SK-N-SH (cell line): ENCODE data around the gene INSYN2A. TPM values are rescaled to one million over a fixed set of nuclear protein-coding genes. Genes with fewer than 3 reads are reported as not detected.

Experiments
- CTCF ChIA-PET: fragments of 300-600, 350-600 bp; formaldehyde crosslinking; extraction: SDS; loops from one replicate; lab custom pipeline; 2021; lab: Yijun Ruan, JAX
- POLR2A ChIA-PET: fragments of 350-600 bp; sonication (Branson Sonifier 250); formaldehyde crosslinking; extraction: SDS; loops from one replicate; lab custom pipeline; 2020; ENCODE audit warnings: antibody characterized with exemption, inconsistent platforms; lab: Yijun Ruan, JAX
- DNase-seq: peaks from one replicate; pipeline ENCODE4 v3.0.0; 2012
- H2AFZ ChIP-seq: fragments of 200-600 bp; sonication (generic); 2 replicates; pipeline ENCODE4 v1.8.1; 2016; ENCODE audit warnings: antibody characterized with exemption, mild to moderate bottlenecking, low read depth
- H3F3A ChIP-seq: fragments of 200-600 bp; sonication (generic); replicated peaks from 2 replicates; pipeline ENCODE3; 2016; ENCODE audit warnings: antibody characterized with exemption, mild to moderate bottlenecking; ENCODE audit not compliant: insufficient read depth
- H3K27ac ChIP-seq, 2 experiments: fragments of 200-500 bp in 1 of 2; fragments of 200-600 bp in 1 of 2; sonication (Bioruptor generic) in 1 of 2; sonication (generic), shearing (Covaris generic) in 1 of 2; 2 replicates each; pipeline versions ENCODE4 v1.5.1 to v1.6.1; 2014 to 2016; ENCODE audit warnings: low read depth in 2 of 2, inconsistent platforms in 1 of 2, low read length in 1 of 2, mild to moderate bottlenecking in 1 of 2, mixed read lengths in 1 of 2
- H3K27me3 ChIP-seq: fragments of 200-600 bp; sonication (generic), shearing (Covaris generic); 2 replicates; pipeline ENCODE4 v1.6.1; 2016; ENCODE audit warnings: mixed run types; ENCODE audit not compliant: insufficient read depth
- H3K36me3 ChIP-seq, 2 experiments: fragments of 200-500 bp in 1 of 2; fragments of 200-600 bp in 1 of 2; sonication (Bioruptor generic) in 1 of 2; sonication (generic) in 1 of 2; replicated peaks in 1 of 2; 2 replicates each; pipeline versions ENCODE3 to v1.5.1; 2014 to 2016; ENCODE audit warnings: low read length in 1 of 2, mild to moderate bottlenecking in 1 of 2; ENCODE audit not compliant: insufficient read depth in 2 of 2, control insufficient read depth in 1 of 2
- H3K4me1 ChIP-seq, 2 experiments: fragments of 200-500 bp in 1 of 2; fragments of 200-600 bp in 1 of 2; sonication (Bioruptor generic) in 1 of 2; sonication (generic), shearing (Covaris generic) in 1 of 2; 2 replicates each; pipeline versions ENCODE4 v1.5.1 to v1.6.1; 2014 to 2016; ENCODE audit warnings: low read depth in 1 of 2, low read length in 1 of 2, mixed run types in 1 of 2; ENCODE audit not compliant: insufficient read depth in 2 of 2, control insufficient read depth in 1 of 2
- H3K4me2 ChIP-seq: fragments of 200-600 bp; sonication (generic), shearing (Covaris generic); 2 replicates; pipeline ENCODE4 v1.6.1; 2017; ENCODE audit warnings: mixed run types
- H3K4me3 ChIP-seq, 2 experiments: fragments of 200-500 bp in 1 of 2; fragments of 200-600 bp in 1 of 2; sonication (Bioruptor generic) in 1 of 2; sonication (generic), shearing (Covaris generic) in 1 of 2; 2 replicates each; pipeline versions ENCODE4 v1.5.1 to v1.8.1; 2014 to 2016; ENCODE audit warnings: low read depth in 2 of 2, inconsistent platforms in 1 of 2, low read length in 1 of 2, mild to moderate bottlenecking in 1 of 2, mixed read lengths in 1 of 2, moderate library complexity in 1 of 2
- H3K79me2 ChIP-seq: fragments of 200-600 bp; sonication (generic); 2 replicates; pipeline ENCODE4 v1.8.1; 2017; ENCODE audit warnings: mild to moderate bottlenecking; ENCODE audit not compliant: insufficient read depth
- H3K9ac ChIP-seq: fragments of 200-600 bp; sonication (generic); 2 replicates; pipeline ENCODE4 v1.6.1; 2017; ENCODE audit warnings: mixed run types
- H3K9me2 ChIP-seq: fragments of 200-600 bp; sonication (generic); 2 replicates; pipeline ENCODE4 v1.6.1; 2017; ENCODE audit warnings: mixed run types
- H3K9me3 ChIP-seq: fragments of 200-600 bp; sonication (generic); 2 replicates; pipeline ENCODE4 v1.6.1; 2017; ENCODE audit warnings: mixed run types, mild to moderate bottlenecking, moderate library complexity
- H4K20me1 ChIP-seq: fragments of 200-600 bp; sonication (generic); 2 replicates; pipeline ENCODE4 v1.6.1; 2017; ENCODE audit warnings: mild to moderate bottlenecking, mixed run types; ENCODE audit not compliant: insufficient read depth
- CHD2 ChIP-seq: fragments of 150-350 bp; IDR thresholded peaks from 2 replicates; pipeline ENCODE4 v1.6.1; 2018; ENCODE audit warnings: low read length; ENCODE audit not compliant: partially characterized antibody
- ELF1 ChIP-seq: IDR thresholded peaks from 2 replicates; pipeline ENCODE4 v1.4.0; 2012
- FOSL2 ChIP-seq: IDR thresholded peaks from 2 replicates; pipeline ENCODE4 v1.4.0; 2012; ENCODE audit warnings: low read depth, mild to moderate bottlenecking, moderate library complexity, borderline replicate concordance
- FOXJ3 ChIP-seq: sonication (generic); formaldehyde crosslinking; IDR thresholded peaks from 2 replicates; pipeline ENCODE4 v1.5.1; 2020; ENCODE audit warnings: mild to moderate bottlenecking, missing genetic modification reagents
- GATA2 ChIP-seq: sonication (generic); formaldehyde crosslinking; IDR thresholded peaks from 2 replicates; pipeline ENCODE4 v1.5.0; 2020; ENCODE audit warnings: mild to moderate bottlenecking, missing genetic modification reagents
- IRF3 ChIP-seq: fragments of 150-350 bp; IDR thresholded peaks from 2 replicates; pipeline ENCODE4 v1.6.1; 2016; ENCODE audit warnings: mild to moderate bottlenecking, low read depth, low read length
- NFIC ChIP-seq: IDR thresholded peaks from 2 replicates; pipeline ENCODE4 v1.4.0; 2012; ENCODE audit warnings: borderline replicate concordance
- RXRA ChIP-seq: IDR thresholded peaks from 2 replicates; pipeline ENCODE4 v1.4.0; 2012; ENCODE audit warnings: low read depth, mild to moderate bottlenecking, borderline replicate concordance
- SIN3A ChIP-seq: IDR thresholded peaks from 2 replicates; pipeline ENCODE4 v1.6.1; 2012; ENCODE audit warnings: low read depth, mild to moderate bottlenecking, low read length, moderate library complexity, borderline replicate concordance
- TAF1 ChIP-seq: IDR thresholded peaks from 2 replicates; pipeline ENCODE4 v1.6.1; 2012; ENCODE audit warnings: low read depth, mild to moderate bottlenecking, low read length, moderate library complexity, borderline replicate concordance
- TCF12 ChIP-seq: IDR thresholded peaks from 2 replicates; pipeline ENCODE4 v1.4.0; 2012
- TEAD4 ChIP-seq: IDR thresholded peaks from 2 replicates; pipeline ENCODE4 v1.4.0; 2012; ENCODE audit warnings: mild to moderate bottlenecking, borderline replicate concordance; ENCODE audit not compliant: insufficient read depth
- YY1 ChIP-seq: IDR thresholded peaks from 2 replicates; pipeline ENCODE4 v1.4.0; 2012; ENCODE audit warnings: low read depth, mild to moderate bottlenecking
- WGBS: methylation state at CpG from one replicate; pipeline ENCODE4 v1.1.6; 2017; ENCODE audit warnings: low lambda C conversion rate; 5-methylcytosine and 5-hydroxymethylcytosine counted together
- polyA plus RNA-seq, 3 experiments: library from polyadenylated mRNA; depleted of rRNA; stranded (reverse); fragments of >200 nt; gene quantifications; 2 replicates each; pipeline ENCODE4 v1.2.3, GENCODE V29; 2012
- TF ChIP-seq, protein P1 (sequence below): IDR thresholded peaks from 2 replicates; pipeline ENCODE4 v1.4.0; 2012; ENCODE audit warnings: low read depth, borderline replicate concordance
- TF ChIP-seq, protein P2 (sequence below): IDR thresholded peaks from 2 replicates; pipeline ENCODE4 v1.6.1; 2012; ENCODE audit warnings: mild to moderate bottlenecking, low read depth, low read length, moderate library complexity

The INSYN2A gene
- polyA plus RNA-seq, 1 of the 3 experiments (the other 2 are of a cell fraction): 0.28 TPM

- ChIA-PET POLR2A (no interaction called here), CTCF (no interaction called here)
- Histone ChIP-seq H3K4me1 (peaks cover 0 to 5% of the 10 kb centered on the region in 2 experiments; a peak in 1 of 4 replicates), H2AFZ (no peak overlapping the region), H3K79me2 (no peaks in the 10 kb centered on the region), H3K9me3 (no peaks in the 10 kb centered on the region), H3K36me3 (peaks cover 0 to 2% of the 10 kb centered on the region in 2 experiments), H4K20me1 (no peaks in the 10 kb centered on the region), H3K4me3 (no peak overlapping the region), H3F3A (no peaks in the 10 kb centered on the region), H3K27me3 (no peaks in the 10 kb centered on the region), H3K4me2 (no peak overlapping the region), H3K9ac (no peak overlapping the region), H3K27ac (no peak overlapping the region), H3K9me2 (no peaks in the 10 kb centered on the region)
- WGBS: 89% methylated on average over 4 of the region's 4 CpGs
- no peak for DNase-seq
- TF ChIP-seq SIN3A: no peak
- no peak for TF ChIP-seq FOXJ3 (CRISPR knock-in tag)
- TF ChIP-seq TCF12: no peak
- TF ChIP-seq NFIC: no peak
- TF ChIP-seq, protein P1, sequence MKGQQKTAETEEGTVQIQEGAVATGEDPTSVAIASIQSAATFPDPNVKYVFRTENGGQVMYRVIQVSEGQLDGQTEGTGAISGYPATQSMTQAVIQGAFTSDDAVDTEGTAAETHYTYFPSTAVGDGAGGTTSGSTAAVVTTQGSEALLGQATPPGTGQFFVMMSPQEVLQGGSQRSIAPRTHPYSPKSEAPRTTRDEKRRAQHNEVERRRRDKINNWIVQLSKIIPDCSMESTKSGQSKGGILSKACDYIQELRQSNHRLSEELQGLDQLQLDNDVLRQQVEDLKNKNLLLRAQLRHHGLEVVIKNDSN: no peak
- no peak for TF ChIP-seq TAF1
- no peak for TF ChIP-seq TEAD4
- no peak for TF ChIP-seq FOSL2
- TF ChIP-seq RXRA: no peak
- TF ChIP-seq ELF1: no peak
- TF ChIP-seq, all 33 proteins: peak for 0
Measured at GRCh38 chr10:127182161-127182560, 14.2 kb downstream of the INSYN2A start.

DNA sequence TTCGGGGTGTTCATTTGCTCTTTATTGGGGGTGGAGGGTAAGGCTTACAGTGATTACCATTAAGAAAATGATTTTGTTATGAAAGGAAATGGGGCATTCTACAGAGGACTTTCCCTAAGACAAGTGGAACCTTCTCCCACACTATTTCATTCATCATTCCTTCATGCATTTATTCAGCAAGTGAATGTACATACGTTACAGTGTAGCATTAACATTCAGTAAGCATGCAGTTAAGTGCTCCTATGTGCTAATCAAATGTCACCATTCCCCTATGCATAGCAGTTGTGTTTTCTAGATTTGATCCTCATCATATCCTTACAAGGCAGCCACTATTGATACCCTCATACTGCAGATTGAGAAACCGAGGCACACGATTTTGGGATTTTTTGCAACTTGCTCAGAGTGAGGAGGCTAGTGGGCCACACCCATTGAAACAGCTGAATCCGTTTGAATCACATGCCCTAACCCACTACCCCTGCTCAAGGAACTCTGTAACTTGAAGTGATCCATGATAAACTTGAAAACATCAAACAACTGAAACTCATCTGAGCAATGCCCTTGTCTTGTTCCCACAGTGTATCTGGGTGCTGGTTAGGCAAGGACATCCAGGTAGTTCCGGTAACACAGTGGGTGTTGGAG, 16.7 kb downstream of the INSYN2A start:
- Histone ChIP-seq H4K20me1 (no peaks in the 10 kb centered on the region), H3K9me3 (no peaks in the 10 kb centered on the region), H3K36me3 (peaks cover 0 to 2% of the 10 kb centered on the region in 2 experiments), H2AFZ (no peak overlapping the region), H3K4me2 (no peak overlapping the region), H3K4me3 (no peak overlapping the region), H3K27me3 (no peaks in the 10 kb centered on the region), H3K79me2 (no peaks in the 10 kb centered on the region), H3F3A (no peaks in the 10 kb centered on the region), H3K9ac (no peak overlapping the region), H3K9me2 (no peaks in the 10 kb centered on the region), H3K4me1 (no peaks in the 10 kb centered on the region), H3K27ac (no peak overlapping the region)
- CTCF ChIA-PET: no interaction called here
- no peak for DNase-seq
- POLR2A ChIA-PET: no interaction called here
- no peak for TF ChIP-seq NFIC
- WGBS: 94% methylated on average over 6 of the region's 6 CpGs

GRCh38 chr10:127176649-127177048, 19.7 kb downstream of the INSYN2A start:
- Histone ChIP-seq H2AFZ (no peak overlapping the region), H3K79me2 (no peaks in the 10 kb centered on the region), H4K20me1 (no peaks in the 10 kb centered on the region), H3K4me1 (no peaks in the 10 kb centered on the region), H3K27me3 (no peaks in the 10 kb centered on the region), H3F3A (no peaks in the 10 kb centered on the region), H3K9me2 (no peaks in the 10 kb centered on the region), H3K27ac (no peak overlapping the region), H3K36me3 (peaks cover 0 to 2% of the 10 kb centered on the region in 2 experiments), H3K4me3 (no peak overlapping the region), H3K4me2 (no peak overlapping the region), H3K9ac (no peak overlapping the region), H3K9me3 (no peaks in the 10 kb centered on the region)
- DNase-seq: no peak
- POLR2A ChIA-PET: no interaction called here
- WGBS: 95% methylated on average over 16 of the region's 16 CpGs
- CTCF ChIA-PET: no interaction called here
- TF ChIP-seq TCF12 (no peak), IRF3 (no peak), CHD2 (no peak), ELF1 (no peak), FOXJ3 (CRISPR knock-in tag) (no peak), YY1 (no peak), RXRA (no peak), GATA2 (no peak)
- TF ChIP-seq, protein P1: no peak
- TF ChIP-seq, protein P2, sequence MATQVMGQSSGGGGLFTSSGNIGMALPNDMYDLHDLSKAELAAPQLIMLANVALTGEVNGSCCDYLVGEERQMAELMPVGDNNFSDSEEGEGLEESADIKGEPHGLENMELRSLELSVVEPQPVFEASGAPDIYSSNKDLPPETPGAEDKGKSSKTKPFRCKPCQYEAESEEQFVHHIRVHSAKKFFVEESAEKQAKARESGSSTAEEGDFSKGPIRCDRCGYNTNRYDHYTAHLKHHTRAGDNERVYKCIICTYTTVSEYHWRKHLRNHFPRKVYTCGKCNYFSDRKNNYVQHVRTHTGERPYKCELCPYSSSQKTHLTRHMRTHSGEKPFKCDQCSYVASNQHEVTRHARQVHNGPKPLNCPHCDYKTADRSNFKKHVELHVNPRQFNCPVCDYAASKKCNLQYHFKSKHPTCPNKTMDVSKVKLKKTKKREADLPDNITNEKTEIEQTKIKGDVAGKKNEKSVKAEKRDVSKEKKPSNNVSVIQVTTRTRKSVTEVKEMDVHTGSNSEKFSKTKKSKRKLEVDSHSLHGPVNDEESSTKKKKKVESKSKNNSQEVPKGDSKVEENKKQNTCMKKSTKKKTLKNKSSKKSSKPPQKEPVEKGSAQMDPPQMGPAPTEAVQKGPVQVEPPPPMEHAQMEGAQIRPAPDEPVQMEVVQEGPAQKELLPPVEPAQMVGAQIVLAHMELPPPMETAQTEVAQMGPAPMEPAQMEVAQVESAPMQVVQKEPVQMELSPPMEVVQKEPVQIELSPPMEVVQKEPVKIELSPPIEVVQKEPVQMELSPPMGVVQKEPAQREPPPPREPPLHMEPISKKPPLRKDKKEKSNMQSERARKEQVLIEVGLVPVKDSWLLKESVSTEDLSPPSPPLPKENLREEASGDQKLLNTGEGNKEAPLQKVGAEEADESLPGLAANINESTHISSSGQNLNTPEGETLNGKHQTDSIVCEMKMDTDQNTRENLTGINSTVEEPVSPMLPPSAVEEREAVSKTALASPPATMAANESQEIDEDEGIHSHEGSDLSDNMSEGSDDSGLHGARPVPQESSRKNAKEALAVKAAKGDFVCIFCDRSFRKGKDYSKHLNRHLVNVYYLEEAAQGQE: no peak
